Fibroblast of peridontal ligament (primary cell): ENCODE results near the gene IRF1.
"Not testable (repeated sequence)": the region's sequence is repeated elsewhere in the genome, so short reads cannot be mapped to it uniquely, and the experiment has no call there.

ENCODE experiments used
- DNase-seq: peaks from one replicate; pipeline ENCODE4 v3.0.0-alpha.2; 2010; ENCODE audit errors: extremely low read depth

The IRF1 gene

DNA sequence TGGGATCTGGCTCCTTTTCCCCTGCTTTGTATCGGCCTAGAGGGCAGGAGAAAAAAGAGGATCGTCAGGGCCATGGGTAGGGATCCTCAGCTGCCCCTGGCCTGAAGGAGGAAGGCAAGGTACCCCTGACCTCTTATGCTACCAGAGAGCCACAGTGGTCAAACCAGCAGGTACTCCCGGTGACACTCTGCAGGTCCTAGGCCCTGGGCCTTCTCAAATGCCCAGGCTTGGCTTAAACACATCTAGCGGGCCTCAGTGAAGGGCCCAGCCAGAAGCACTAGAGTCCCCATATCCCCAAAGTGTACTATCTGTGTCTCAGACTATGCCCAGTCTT, 3.5 kb downstream of the IRF1 start:
- DNase-seq = no peak

DNA sequence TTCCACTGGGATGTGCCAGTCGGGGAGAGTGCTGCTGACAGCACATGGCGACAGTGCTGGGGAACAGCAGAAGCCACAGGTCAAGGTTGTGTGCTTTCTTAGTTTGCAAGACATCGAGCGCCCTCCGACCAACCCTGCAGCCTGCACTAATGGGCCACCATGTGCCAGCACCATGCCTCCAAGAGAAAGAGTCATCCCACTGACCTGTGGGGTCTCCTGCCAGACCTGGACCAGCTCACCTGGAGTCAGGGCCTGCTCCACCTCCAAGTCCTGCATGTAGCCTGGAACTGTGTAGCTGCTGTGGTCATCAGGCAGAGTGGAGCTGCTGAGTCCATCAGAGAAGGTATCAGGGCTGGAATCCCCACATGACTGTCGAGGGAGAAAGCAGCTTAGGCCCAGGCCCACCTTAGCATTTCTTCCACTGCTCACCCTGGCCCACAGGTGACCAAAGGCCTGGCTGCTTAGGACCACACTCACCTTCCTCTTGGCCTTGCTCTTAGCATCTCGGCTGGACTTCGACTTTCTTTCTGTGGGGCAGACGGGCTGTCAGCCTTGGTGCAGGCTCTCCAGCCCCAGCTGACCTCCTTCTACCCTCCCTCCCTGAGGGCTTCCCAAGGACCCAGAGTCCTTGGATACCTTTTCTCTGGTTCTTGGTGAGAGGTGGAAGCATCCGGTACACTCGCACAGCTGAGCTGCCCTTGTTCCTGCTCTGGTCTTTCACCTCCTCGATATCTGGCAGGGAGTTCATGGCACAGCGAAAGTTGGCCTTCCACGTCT, 4.1 kb downstream of the IRF1 start:
- DNase-seq = no peak

DNA sequence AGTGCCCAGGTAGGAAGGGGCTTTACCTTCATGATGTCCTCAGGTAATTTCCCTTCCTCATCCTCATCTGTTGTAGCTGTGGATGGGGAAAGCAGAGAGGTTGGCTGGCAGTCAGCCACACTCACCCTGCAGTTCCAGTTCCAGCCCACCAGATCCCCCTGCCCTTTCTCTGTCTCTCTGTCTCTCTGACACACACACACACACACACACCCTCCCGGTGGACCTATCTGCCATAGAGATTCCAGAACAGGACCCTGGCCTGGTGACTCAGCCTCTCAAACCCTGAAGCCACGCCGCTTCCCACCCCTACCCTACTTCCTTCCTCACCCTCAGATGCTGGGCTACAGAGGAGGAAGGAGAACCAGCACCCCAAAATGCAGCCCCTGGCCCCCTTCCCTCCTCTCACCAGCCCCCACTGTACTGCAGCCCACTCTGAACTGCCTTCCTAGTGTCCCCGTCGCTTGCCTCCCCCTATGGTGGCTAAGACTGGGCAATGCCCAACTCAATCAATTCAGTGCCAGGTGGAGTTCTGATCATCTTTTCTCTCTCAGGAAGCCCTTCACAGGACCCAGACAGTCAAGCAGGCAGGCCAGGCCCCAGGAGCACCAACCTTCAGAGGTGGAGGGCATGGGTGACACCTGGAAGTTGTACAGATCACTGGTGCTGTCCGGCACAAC, 4.8 kb downstream of the IRF1 start:
- no peak for DNase-seq

DNA sequence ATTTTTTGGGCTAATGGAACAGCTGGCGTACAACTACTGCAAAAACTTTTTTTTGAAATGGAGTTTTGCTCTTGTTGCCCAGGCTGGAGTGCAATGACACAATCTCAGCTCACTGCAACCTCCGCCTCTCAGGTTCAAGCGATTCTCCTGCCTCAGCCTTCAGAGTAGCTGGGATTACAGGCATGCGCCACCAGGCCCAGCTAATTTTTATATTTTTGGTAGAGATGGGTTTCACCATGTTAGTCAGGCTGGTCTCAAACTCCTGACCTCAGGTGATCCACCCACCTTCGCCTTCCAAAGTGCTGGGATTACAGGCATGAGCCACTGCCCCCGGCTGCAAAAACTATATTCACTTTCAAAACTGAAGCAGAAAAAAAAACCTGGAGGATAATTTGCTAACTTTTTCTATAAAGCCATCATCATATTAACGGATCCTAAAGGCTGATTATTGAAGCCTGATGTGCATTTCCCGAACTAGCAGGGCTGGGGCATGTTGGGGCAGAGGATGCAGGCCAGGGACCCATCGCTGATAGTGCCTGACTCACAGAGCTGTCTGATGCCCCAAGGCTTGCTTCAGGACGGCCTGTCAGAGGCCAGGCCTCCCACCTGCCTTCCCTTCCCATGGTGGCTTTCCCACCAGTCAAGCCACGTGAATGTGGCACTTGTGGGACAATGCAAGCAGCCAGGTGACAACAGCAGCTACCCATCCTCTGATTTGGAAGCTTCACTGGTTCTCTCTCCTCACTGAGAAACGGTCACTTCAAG, 5.5 kb downstream of the IRF1 start:
- DNase-seq = not testable (repeated sequence)

DNA sequence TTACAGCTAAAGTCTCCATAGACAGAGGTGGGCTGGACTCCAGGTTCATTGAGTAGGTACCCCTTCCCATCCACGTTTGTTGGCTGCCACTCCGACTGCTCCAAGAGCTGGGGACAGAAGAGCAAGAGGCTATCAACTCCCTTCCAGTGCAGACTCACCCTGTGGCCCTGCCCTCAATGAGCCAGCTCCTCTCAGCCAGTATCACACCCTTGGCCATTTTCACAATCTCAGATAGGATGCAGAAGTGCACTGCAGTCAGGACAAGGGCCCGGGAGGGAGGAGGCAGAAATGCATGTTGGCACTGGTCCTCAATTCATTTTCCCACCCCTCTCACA, 6.2 kb downstream of the IRF1 start:
- no peak for DNase-seq

DNA sequence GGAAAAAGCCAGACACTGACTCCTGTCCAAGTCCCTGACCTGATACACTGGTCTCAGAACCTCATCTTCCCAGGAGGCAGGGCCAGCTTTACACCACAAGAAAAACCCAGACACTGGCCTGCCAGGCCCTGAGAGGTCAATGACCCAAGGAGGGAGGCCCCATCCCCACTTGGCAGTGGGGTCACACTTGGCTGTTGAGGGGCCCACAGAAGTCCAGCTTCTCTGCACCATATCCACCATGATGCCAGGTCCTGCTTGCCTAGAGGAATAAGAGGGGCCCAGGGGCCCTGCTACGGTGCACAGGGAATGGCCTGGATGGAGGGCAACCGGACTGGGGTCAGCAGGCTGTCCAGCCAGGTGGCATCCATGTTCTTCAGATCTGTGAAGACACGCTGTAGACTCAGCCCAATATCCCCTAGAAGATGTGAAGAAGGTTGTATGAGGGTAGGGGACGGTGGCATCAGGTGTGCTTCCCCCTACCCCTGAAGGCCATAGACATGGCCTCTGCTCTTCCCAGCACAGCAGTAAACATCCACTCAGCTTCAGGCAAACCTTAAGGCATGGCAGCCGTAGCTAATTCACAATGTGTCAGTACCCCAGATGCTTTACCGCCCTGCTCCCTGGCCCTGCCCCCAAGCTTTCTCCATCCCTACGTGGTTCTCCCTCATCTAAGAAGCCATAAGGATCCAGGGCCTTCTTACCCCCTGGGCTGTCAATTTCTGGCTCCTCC, 6.7 kb downstream of the IRF1 start:
- no peak for DNase-seq

DNA sequence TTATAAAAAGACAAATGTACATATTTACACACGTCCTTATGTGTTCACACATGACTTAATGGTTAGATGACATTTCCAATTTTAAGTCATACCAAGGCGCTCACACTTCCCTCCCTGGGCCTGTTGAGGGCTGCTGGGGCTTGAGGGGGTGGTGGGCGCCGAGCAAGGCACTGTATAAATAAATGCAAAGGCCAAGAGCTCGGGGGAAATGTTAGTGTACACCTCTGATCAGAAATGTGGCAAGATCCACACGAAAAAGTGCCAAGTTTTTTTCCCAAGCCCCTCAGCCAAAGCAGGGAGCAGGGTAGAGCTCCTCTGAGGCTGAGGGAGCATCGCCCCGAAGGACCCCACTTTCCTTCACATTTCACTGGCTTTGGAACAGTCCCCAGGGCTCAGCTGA, 7.5 kb downstream of the IRF1 start:
- DNase-seq = no peak

DNA sequence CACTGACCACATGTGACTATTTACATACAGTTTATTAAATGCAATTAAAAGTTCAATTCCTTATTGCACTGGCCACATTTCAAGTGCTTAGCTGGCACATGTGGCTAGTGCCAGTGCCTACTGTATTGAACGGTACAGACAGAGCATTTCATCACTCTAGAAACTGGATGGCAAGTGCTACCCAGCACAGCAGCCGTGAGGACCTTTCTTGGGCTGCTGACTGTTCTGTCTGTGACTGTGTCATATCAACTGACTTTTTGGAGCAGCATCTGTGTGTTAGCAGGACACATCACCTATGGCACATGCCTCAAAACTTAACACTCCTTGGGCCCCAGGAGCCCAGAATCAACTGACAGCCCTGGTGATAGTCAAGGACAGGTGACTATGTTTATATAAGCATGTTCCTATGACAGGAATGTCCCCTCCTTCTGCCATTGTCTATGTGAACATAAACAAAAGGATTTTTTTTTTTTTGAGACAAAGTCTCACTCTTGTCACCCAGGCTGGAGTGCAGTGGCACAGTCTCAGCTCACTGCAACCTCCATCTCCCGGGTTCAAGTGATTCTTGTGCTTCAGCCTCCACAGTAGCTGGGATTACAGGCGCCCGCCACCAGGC, 8.9 kb downstream of the IRF1 start:
- DNase-seq = no peak

DNA sequence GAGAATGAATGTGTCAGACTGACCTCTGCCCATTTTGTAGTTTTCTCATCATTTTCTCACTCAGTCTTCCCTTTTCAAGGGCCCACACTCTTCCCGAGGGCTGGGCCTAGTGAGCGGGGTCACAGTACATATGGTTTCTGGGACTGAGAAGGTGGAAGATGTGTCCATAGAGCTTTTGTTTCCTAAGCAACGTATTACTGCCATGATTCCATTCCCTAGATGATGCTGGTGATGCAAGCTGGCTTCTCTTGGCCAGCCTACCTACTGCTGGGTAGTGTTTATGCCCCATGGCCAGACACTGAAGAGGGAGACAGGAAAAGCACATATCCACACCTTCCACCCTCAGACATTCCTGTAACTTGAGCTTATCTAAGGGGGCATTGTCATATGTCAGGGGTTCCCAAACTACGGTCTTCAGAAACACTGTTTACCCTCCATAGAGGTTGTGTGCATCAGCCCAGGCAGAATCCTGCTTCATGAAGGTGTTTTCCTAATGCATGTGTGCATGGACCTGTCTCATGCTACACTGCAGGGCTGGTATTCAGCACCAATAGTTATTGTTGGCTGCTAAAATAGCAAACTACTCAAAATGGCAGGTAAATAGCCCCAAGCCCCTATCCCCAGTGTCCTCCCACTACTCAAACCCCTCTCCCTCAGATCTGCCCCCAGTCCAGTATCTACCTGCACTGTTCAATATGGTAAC, 9.5 kb downstream of the IRF1 start:
- DNase-seq = no peak

DNA sequence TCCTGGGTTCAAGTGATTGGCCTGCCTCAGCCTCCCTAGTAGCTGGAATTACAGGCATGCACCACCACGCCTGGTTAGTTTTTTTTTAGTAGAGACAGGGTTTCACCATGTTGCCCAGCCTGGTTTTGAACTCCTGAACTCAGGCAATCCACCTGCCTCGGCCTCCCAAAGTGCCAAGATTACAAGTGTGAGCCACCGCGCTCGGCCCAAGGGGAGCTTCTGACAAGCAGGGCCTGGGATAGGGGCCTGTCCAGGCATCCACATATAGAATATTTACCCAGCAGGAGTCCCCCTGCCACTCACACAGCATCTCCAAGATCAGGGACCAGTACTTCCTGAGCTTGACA, 10.1 kb downstream of the IRF1 start:
- DNase-seq = no peak

DNA sequence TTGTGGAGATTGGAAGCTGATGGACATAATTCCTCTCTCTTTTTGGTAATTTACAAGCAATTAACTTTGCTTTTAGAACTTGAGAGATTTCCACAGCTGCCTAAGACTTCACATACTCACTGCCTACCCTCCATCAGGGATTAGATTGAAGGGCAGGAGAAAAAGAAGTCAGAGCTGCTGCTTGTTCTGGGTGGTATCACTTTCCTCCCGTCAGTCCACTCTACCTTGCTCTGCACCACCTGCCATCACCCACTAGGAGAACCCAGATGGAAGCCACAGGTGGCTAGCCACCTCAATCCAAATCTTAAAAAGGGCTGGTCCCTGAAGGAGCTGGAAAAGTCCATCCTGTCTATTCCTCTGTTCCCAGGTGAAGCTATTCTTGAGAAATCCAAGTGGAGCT, 10.5 kb downstream of the IRF1 start:
- no peak for DNase-seq

DNA sequence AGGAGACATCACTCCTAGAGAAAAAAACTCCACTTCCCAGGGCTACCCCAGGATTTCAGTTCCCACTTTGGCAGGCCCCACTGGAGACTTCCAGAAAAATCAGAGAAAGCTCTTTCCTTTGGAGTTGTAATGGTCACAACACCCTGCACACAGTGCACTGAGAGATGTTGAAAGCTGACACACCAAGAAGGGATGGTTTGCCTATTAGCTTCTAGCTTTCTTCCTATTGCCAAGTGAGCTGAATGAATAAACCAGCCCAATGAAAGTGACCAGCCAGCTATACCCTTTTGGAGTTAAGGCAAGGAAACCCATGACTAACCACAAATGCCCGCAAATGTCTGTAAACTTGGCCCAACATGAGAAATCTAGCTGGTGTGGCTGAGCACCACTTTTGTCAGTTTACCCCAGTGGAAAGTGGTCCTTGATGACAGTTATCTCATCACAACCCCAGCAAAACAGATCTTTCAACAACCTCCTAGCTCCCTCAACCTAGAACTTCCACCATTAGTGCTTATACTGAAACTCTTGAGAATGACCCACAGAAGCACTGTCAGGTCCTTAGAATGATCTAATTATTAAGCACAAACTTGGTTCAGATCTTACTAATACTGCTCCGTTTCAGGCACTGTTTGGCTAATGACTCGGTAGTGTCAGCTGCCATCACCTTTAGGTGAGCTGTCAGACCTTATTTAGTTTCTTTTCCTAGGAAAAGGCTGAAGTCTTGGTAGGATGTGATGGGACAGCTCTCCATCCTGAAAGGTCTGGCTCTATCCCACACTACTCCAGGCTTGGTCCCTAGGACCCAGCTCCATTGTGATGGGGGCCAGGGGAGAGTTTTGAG, 11.2 kb downstream of the IRF1 start:
- DNase-seq = peak; percentile 26

DNA sequence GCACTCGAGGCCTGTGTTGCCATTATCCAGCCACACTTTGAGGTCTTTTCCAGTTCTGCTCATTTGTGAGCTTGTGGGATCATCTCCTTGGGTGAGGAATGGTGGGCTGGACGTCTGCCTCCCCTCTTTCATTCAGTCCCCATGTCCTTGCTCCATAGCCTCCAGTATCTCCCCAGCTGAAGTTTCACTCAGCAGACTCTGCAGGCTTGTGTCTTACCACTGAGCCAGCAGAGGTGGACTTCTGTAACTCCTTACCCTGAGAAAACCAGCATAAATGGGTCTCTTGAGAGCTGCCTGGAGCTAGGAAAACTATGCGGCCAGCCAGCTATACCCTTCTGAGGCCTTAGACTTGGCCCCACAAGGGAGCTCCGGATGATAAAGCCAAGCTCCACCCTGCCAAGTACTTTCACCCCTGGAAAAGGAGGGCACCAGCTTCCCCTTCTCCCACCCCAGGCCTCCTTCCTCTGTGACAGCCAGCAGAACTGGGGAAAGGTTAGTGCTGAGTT, 12.2 kb downstream of the IRF1 start:
- peak; percentile 28 for DNase-seq

DNA sequence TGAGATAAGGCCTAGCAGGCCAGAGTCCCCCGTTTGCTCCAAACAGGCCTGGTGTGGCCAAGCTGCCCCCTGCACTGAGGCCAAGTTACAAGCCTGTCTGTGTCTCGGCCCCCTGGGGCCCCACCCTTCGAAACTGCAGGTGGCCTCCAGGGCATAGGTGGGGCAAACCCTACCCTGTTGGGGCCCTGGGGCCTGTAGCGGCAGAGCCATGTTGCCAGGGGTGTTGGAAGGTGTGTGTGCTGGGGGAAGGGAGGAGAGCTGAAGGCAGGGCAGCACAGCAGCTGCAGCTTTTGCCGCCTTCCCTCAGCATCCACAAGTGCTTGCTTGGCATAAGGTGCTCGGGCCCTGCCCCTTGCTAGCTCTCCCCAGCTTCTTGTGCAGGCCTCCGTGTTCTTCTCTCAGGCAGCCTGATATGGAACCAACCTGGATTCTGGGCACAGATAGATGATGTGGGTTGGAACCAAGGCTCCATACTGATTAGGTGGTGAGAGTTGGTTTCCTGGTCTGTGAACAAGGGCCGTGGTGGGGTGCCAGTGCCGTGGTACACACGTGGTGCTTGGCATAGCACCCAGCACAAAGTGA, 12.7 kb downstream of the IRF1 start:
- DNase-seq = no peak

DNA sequence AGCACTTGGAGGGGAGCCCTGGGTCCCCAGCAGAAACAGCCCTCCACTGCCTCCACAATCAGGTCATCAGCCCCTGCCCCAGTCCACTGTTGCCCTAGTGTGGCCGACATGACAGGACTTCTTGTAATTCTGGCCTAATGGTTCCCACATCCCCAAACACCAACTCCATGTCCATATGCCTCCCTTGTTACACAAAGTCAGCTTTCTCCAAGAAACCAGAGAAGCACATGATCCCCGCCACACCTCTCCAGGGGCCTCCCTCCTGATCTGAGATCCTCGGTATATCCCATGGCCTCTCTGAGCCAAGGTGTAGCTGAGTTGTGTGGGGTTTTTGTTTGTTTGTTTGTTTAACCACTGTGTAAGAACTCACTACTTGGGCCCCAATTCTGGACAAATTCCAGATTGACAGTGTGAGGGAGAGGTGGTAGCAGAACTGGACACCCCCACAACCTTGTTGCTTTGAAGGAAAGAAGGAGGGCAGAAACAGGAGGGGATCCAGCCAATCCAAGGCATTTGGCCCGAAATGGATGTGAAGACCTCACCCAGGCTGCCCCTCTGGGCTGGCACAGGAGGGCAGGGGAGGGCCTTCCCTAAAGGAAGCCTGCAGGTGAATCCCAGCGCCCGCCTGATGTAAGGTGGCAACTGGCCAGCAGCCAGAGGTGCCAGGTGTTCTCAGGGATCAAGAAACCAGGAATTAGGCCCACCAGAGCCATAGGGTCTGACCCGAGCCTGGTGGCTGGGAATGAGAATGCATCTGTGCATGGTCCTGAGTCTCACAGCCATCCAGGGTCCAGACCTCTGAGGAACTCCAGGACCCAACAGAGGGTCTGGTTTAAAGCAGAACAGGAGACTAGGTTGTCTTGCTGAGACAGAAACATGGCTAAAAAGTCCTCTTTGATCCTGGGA, 13.4 kb downstream of the IRF1 start:
- DNase-seq = no peak

DNA sequence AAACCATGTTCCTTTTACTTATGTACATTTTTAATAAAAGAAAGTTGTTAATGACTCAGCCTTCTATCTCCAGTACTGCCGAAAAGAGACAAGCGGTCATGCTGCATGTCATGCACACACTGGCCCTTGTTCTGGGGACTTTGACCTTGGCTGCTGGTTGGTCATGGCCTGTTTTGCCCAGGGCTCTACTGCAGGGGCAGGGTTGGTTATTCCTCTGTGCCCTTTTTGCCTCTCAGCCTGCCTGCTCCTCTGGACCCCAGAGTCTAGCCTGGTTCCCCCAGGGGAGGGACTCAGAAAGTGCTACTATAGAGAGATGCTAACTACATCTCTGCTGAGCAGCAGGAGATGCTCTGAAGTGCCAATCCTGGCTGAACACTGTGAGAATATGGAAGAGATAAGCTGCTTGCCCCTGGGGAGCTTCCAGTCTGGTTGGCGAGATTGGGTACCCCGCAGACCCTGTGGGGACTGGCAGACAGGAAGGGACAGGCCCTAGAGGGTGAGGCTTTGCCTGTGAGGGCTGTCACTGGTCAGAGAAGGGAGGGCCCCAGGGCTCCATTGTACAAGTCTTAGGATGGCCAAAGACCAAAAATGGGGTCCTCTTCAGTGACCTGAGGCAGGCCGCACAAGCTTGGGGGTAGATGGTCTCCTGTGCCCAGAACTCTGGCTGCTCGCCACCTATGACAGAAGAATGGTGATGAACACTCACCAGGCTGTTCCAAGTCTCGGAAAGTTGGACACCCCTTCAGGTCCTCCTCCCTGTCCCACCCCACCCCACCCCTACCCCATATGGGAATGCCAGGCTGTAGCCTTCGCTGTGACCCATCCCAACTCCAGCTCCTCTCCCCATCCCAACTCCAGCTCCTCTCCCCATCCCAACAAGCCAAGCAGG, 14.3 kb downstream of the IRF1 start:
- DNase-seq = no peak

DNA sequence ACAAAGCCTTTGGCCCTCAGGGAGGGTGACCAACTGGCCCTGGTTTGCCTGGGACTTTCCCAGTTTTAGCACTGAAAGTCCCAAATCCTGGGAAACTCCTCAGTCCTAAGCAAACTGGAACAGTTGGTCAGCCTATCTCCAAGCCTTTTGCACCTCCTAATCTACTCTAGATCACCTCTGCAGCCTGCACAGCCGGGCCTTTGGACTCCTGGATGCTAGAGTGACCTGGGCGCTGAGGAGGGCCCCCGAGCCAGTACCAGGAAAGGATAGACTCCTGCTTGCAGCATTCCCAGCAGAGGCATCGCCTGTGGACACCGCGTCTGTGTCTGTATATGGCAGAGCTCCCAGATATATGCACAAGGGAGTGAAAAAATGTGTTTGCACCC, 15.1 kb downstream of the IRF1 start:
- DNase-seq = no peak
